Smooth muscle cell (in vitro differentiated cells): ENCODE measurements around the gene WDR3. TPM values are rescaled to one million over a fixed set of nuclear protein-coding genes. Genes with fewer than 3 reads are reported as not detected.

ENCODE experiments used
- DNase-seq: peaks from one replicate; lab custom pipeline; 2025; ENCODE audit not compliant: unreplicated experiment; lab: John Stamatoyannopoulos, UW
- H2AFZ ChIP-seq: fragments of 200-600 bp; sonication (generic); 2 replicates; pipeline ENCODE4 v1.6.0; 2016; ENCODE audit warnings: antibody characterized with exemption, low read depth, mild to moderate bottlenecking
- H3F3A ChIP-seq: fragments of 200-600 bp; sonication (generic); 2 replicates; pipeline ENCODE4 v1.6.0; 2017; ENCODE audit warnings: antibody characterized with exemption, low read depth
- H3K27ac ChIP-seq: fragments of 200-600 bp; sonication (generic); 2 replicates; pipeline ENCODE4 v1.5.1; 2016; ENCODE audit warnings: low read depth, mild to moderate bottlenecking
- H3K27me3 ChIP-seq: fragments of 200-600 bp; sonication (generic); 2 replicates; pipeline ENCODE4 v1.6.1; 2016; ENCODE audit warnings: low read depth, mild to moderate bottlenecking
- H3K36me3 ChIP-seq: fragments of 200-600 bp; sonication (generic); 2 replicates; pipeline ENCODE4 v1.5.1; 2016; ENCODE audit warnings: low read depth
- H3K4me1 ChIP-seq: fragments of 200-600 bp; sonication (generic); 2 replicates; pipeline ENCODE4 v1.5.1; 2016; ENCODE audit warnings: low read depth
- H3K4me2 ChIP-seq: fragments of 200-600 bp; sonication (generic); 2 replicates; pipeline ENCODE4 v1.6.0; 2016; ENCODE audit warnings: mild to moderate bottlenecking
- H3K4me3 ChIP-seq: fragments of 200-600 bp; sonication (generic); 2 replicates; pipeline ENCODE4 v1.5.1; 2016; ENCODE audit warnings: mild to moderate bottlenecking
- H3K79me2 ChIP-seq: fragments of 200-600 bp; sonication (generic); 2 replicates; pipeline ENCODE4 v1.6.0; 2016; ENCODE audit warnings: low read depth, mild to moderate bottlenecking
- H3K9ac ChIP-seq: fragments of 200-600 bp; sonication (generic); 2 replicates; pipeline ENCODE4 v1.6.0; 2016; ENCODE audit warnings: low read depth
- H3K9me3 ChIP-seq: fragments of 200-600 bp; sonication (generic); replicated peaks from 2 replicates; pipeline ENCODE4 v1.5.1; 2016; ENCODE audit warnings: low read depth
- H4K20me1 ChIP-seq: fragments of 200-600 bp; sonication (generic); 2 replicates; pipeline ENCODE4 v1.6.0; 2016; ENCODE audit warnings: low read depth
- WGBS: methylation state at CpG from one replicate; pipeline ENCODE4 v1.1.7; 2016; ENCODE audit warnings: low lambda C conversion rate; 5-methylcytosine and 5-hydroxymethylcytosine counted together
- polyA plus RNA-seq: library from polyadenylated mRNA; unstranded; fragments of >200 nt; fragmentation: Nextera tagmentation; extraction: Ambion mirVana; gene quantifications from 2 replicates; pipeline ENCODE4 v1.2.1, GENCODE V29; 2016
- total RNA-seq: library from RNA; depleted of rRNA; stranded (reverse); fragments of >200 nt; gene quantifications from 2 replicates; pipeline ENCODE4 v1.2.3, GENCODE V29; 2014
- TF ChIP-seq, protein P1 (sequence below): fragments of 200-600 bp; sonication (generic); IDR thresholded peaks from 2 replicates; pipeline ENCODE4 v1.5.1; 2017; ENCODE audit warnings: borderline replicate concordance, mild to moderate bottlenecking, antibody characterized with exemption; ENCODE audit not compliant: insufficient read depth, poor library complexity, severe bottlenecking

The WDR3 gene
- total and polyA plus RNA-seq, 2 experiments from 2014 or later = 13.4 to 19.7 TPM

DNA sequence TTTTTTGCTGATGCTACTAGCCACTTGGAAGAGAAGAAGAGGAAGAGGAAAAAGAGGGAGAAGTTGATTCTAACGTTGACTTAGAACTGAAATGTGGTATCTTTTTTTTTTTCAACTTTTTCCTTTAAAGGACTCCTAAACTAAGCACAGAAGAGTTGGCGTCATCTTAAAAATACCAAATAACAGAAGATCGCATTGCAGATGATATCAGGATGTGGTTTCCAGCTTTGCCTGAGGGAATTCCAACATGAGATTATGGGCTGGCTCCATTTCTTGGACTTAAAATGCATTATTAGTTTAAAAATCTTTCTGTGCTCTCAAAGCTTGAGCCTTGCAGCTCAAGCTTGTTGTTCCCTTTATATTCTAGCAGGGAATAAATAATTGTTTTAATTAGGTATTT lies 29.8 kb downstream of the WDR3 start:
- peaks cover 15% of the 10 kb centered on the region for H3K36me3 ChIP-seq

DNA sequence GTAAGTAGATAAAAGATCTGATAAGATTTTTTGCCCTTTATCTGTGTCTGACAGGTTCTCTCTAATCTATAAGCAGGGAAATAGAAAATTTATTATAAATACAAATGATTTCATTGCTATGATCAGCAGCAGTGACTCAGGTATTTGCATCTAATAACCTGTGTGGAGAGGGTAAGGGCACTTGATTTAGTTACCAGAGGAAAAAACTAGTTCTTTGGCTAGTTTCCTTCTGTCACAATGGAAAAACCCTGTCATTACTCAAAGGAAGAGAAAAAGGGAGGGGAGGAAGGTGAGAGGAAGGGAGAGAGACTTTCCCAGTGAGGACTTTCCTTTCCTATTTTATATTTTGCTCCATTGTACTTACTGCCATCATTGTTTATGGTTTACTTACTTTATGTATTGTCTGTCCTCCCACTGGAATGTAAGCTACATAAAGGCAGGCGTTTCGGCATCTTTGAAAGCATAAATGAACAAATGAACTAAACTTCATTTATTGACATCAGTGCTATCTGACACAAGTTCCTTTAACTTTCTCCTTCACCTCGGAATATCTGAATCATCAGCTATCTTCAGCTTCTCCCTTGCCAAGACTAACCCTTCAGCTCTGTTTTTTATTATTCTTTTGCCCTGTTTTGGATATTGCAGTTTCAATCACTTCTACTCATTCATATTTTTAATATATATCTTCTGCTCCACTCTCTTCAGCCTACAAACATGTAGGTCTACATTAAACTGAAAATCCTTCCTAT lies 34.9 kb downstream of the WDR3 start:
- no peak overlapping the region for H3K27ac ChIP-seq
- no peak for DNase-seq
- H3K9ac ChIP-seq = no peak overlapping the region

More for the DNA sequence above, 29.8 kb downstream of the WDR3 start:
- WGBS = 82% methylated on average over 3 of the region's 3 CpGs
- no peak overlapping the region for H3K4me3 ChIP-seq
- TF ChIP-seq, protein P1, sequence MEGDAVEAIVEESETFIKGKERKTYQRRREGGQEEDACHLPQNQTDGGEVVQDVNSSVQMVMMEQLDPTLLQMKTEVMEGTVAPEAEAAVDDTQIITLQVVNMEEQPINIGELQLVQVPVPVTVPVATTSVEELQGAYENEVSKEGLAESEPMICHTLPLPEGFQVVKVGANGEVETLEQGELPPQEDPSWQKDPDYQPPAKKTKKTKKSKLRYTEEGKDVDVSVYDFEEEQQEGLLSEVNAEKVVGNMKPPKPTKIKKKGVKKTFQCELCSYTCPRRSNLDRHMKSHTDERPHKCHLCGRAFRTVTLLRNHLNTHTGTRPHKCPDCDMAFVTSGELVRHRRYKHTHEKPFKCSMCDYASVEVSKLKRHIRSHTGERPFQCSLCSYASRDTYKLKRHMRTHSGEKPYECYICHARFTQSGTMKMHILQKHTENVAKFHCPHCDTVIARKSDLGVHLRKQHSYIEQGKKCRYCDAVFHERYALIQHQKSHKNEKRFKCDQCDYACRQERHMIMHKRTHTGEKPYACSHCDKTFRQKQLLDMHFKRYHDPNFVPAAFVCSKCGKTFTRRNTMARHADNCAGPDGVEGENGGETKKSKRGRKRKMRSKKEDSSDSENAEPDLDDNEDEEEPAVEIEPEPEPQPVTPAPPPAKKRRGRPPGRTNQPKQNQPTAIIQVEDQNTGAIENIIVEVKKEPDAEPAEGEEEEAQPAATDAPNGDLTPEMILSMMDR = no peak
- no peaks in the 10 kb centered on the region for H3F3A ChIP-seq
- no peak overlapping the region for H2AFZ ChIP-seq
- no peak overlapping the region for H3K27ac ChIP-seq
- H3K79me2 ChIP-seq = no peaks in the 10 kb centered on the region
- no peak overlapping the region for H3K4me2 ChIP-seq
- no peak for DNase-seq
- no peaks in the 10 kb centered on the region for H3K9me3 ChIP-seq
- no peaks in the 10 kb centered on the region for H3K27me3 ChIP-seq
- H3K4me1 ChIP-seq = no peaks in the 10 kb centered on the region
- no peak overlapping the region for H3K9ac ChIP-seq
- no peaks in the 10 kb centered on the region for H4K20me1 ChIP-seq

DNA sequence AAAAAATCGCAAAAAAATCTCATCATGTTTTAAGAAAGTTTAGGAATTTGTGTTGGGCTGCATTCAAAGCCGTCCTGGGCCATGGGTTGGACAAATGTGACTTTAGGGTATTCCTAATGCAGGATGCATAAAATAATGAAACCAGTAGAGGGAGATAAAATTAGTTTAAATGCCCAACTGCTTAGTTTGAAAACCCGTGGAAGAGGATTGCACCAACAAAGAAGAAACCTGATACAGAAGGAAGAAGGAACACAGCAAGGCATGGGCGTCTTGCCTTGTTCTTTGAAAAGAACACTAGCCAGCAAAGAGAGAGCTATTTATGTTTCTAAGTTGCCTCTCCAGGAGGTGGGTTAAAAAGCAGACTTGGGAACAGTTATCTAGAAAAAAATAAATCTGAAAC lies 37.9 kb downstream of the WDR3 start:
- TF ChIP-seq, protein P1 = peak; percentile 21
- WGBS = 71% methylated on average over 4 of the region's 4 CpGs
- Histone ChIP-seq H3K9me3 (no peaks in the 10 kb centered on the region), H3K4me2 (no peak overlapping the region), H3F3A (no peaks in the 10 kb centered on the region), H3K27ac (no peak overlapping the region), H3K4me3 (no peak overlapping the region), H2AFZ (no peak overlapping the region), H3K79me2 (no peaks in the 10 kb centered on the region), H4K20me1 (no peaks in the 10 kb centered on the region), H3K36me3 (no peaks in the 10 kb centered on the region), H3K27me3 (no peaks in the 10 kb centered on the region), H3K9ac (no peak overlapping the region), H3K4me1 (peaks cover 11% of the 10 kb centered on the region)
- DNase-seq = no peak

More for the DNA sequence above, 34.9 kb downstream of the WDR3 start:
- Histone ChIP-seq H3K9me3 (no peaks in the 10 kb centered on the region), H2AFZ (no peak overlapping the region), H3K4me3 (no peak overlapping the region), H3K36me3 (no peaks in the 10 kb centered on the region), H3K27me3 (no peaks in the 10 kb centered on the region), H3F3A (no peaks in the 10 kb centered on the region), H3K79me2 (no peaks in the 10 kb centered on the region), H3K4me2 (no peak overlapping the region), H4K20me1 (no peaks in the 10 kb centered on the region), H3K4me1 (peaks cover 7% of the 10 kb centered on the region)
- 90% methylated on average over 3 of the region's 3 CpGs for WGBS
- TF ChIP-seq, protein P1 = no peak

DNA sequence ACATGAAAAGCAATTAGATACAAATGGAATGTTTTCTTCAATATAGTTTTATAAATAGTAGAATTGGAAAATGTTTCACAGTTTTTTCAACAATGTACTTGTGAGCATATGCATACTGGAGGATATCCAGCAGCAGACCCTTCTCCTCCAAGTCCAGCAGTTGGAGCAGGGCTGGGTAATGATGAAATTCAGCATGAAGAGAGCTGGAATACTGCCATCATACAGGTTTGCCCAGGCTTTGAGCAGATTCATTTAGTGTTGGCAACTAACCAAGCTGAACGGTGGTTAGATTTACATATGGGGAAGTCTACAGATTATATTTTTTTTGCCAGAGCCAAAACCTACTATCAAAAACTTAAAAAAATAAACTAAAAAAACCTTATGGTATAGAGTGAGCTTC lies 38.3 kb downstream of the WDR3 start:
- H3K27me3 ChIP-seq = no peaks in the 10 kb centered on the region
- 58% methylated on average over 1 of the region's 1 CpG for WGBS
- no peaks in the 10 kb centered on the region for H3K79me2 ChIP-seq
- TF ChIP-seq, protein P1 = no peak
- H3K9ac ChIP-seq = no peak overlapping the region
- H3K4me3 ChIP-seq = no peak overlapping the region
- no peak overlapping the region for H2AFZ ChIP-seq
- no peaks in the 10 kb centered on the region for H4K20me1 ChIP-seq
- no peak for DNase-seq
- no peaks in the 10 kb centered on the region for H3K9me3 ChIP-seq
- no peak overlapping the region for H3K27ac ChIP-seq
- H3K4me2 ChIP-seq = no peak overlapping the region
- H3F3A ChIP-seq = no peaks in the 10 kb centered on the region
- no peaks in the 10 kb centered on the region for H3K36me3 ChIP-seq
- H3K4me1 ChIP-seq = peaks cover 11% of the 10 kb centered on the region
